Vagina (tissue), 2 donors: ENCODE measurements around the gene RCAN2.

ENCODE experiments used
- POLR2A ChIP-seq, 2 donors: fragments of 450-650 bp; IDR thresholded peaks; one replicate each; pipeline ENCODE4 v1.6.1; 2017; ENCODE audit warnings: antibody characterized with exemption in 2 of 2, mild to moderate bottlenecking in 2 of 2, moderate library complexity in 2 of 2
- TF ChIP-seq, protein P1 (sequence below), 3 experiments: fragments of 450-650 bp in 2 of 3; fragments of 200-600 bp in 1 of 3; sonication (generic) in 1 of 3; IDR thresholded peaks; one replicate each; pipeline ENCODE4 v1.5.1; 2017 to 2019; ENCODE audit warnings: antibody characterized with exemption in 3 of 3, mild to moderate bottlenecking in 2 of 3, moderate library complexity in 2 of 3

DNA sequence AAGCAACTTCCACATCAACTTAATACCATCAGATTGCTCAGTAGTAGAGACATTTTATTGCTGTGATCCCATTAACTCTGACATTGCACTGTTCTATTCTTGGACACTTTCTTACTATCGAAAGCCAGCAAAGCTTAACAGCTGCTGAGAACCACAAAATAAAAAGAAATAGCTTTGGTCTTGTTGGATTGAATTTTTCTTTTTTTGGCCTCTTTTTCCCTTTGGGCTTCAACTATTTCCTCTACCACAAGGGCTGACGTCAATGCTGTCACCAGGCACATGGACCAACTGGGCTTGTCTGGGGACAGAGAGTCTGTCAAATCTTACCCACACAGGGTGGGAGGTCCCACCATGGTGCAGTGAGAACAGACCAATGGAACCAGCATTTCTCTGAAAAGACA is 257.1 kb downstream of the RCAN2 start:
- TF ChIP-seq POLR2A (IDR thresholded peaks at IDR 0.05) = no peak
- TF ChIP-seq, protein P1, sequence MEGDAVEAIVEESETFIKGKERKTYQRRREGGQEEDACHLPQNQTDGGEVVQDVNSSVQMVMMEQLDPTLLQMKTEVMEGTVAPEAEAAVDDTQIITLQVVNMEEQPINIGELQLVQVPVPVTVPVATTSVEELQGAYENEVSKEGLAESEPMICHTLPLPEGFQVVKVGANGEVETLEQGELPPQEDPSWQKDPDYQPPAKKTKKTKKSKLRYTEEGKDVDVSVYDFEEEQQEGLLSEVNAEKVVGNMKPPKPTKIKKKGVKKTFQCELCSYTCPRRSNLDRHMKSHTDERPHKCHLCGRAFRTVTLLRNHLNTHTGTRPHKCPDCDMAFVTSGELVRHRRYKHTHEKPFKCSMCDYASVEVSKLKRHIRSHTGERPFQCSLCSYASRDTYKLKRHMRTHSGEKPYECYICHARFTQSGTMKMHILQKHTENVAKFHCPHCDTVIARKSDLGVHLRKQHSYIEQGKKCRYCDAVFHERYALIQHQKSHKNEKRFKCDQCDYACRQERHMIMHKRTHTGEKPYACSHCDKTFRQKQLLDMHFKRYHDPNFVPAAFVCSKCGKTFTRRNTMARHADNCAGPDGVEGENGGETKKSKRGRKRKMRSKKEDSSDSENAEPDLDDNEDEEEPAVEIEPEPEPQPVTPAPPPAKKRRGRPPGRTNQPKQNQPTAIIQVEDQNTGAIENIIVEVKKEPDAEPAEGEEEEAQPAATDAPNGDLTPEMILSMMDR (IDR thresholded peaks at IDR 0.05) = no peak
